DND-41 (cell line): Measurements from ENCODE around the gene TNNC1.

Experiments
- ATAC-seq: fragments of 200-7000 bp; cut with Tn5 transposase; 3 replicates; pipeline ENCODE4 v1.9.1; 2021; ENCODE audit warnings: low read depth; ENCODE audit not compliant: insufficient read depth
- DNase-seq: peaks from one replicate; pipeline ENCODE4 v3.0.0-alpha.2; 2020
- H2AFZ ChIP-seq: 2 replicates; pipeline ENCODE4 v1.6.0; 2012; ENCODE audit warnings: low read depth, low read length
- H3K27ac ChIP-seq: 2 replicates; pipeline ENCODE4 v1.5.1; 2012; ENCODE audit warnings: low read length, inconsistent platforms
- H3K27me3 ChIP-seq: fragments of 200-600 bp; sonication (generic); 2 replicates; pipeline ENCODE4 v1.6.0; 2012; ENCODE audit warnings: low read length, mild to moderate bottlenecking, inconsistent platforms; ENCODE audit not compliant: insufficient read depth, poor library complexity
- H3K36me3 ChIP-seq: 2 replicates; pipeline ENCODE4 v1.5.1; 2012; ENCODE audit warnings: low read length, inconsistent platforms; ENCODE audit not compliant: insufficient read depth
- H3K4me1 ChIP-seq: 2 replicates; pipeline ENCODE4 v1.5.1; 2012; ENCODE audit warnings: mild to moderate bottlenecking, low read length; ENCODE audit not compliant: insufficient read depth
- H3K4me2 ChIP-seq: 2 replicates; pipeline ENCODE4 v1.6.0; 2012; ENCODE audit warnings: mild to moderate bottlenecking, moderate library complexity, low read length, inconsistent platforms; ENCODE audit not compliant: insufficient read depth
- H3K4me3 ChIP-seq, 2 experiments: fragments of 200-600 bp in 1 of 2; shearing (Covaris generic) in 1 of 2; 2 replicates each; pipeline ENCODE4 v1.5.1; 2012 to 2016; ENCODE audit warnings: inconsistent platforms in 2 of 2, low read length in 2 of 2, mild to moderate bottlenecking in 2 of 2, low read depth in 1 of 2, moderate library complexity in 1 of 2
- H3K79me2 ChIP-seq: 2 replicates; pipeline ENCODE4 v1.6.0; 2012; ENCODE audit warnings: low read length, inconsistent platforms; ENCODE audit not compliant: insufficient read depth
- H3K9ac ChIP-seq: 2 replicates; pipeline ENCODE4 v1.6.0; 2012; ENCODE audit warnings: low read depth, mild to moderate bottlenecking, inconsistent platforms, low read length, moderate library complexity
- H3K9me3 ChIP-seq: 2 replicates; pipeline ENCODE4 v1.5.1; 2012; ENCODE audit warnings: low read length, moderate library complexity, mild to moderate bottlenecking, inconsistent platforms; ENCODE audit not compliant: insufficient read depth, severe bottlenecking
- H4K20me1 ChIP-seq: 2 replicates; pipeline ENCODE4 v1.6.0; 2012; ENCODE audit warnings: low read length; ENCODE audit not compliant: insufficient read depth
- EZH2 ChIP-seq: IDR thresholded peaks from 3 replicates; pipeline ENCODE4 v1.6.1; 2012; ENCODE audit warnings: borderline replicate concordance, low read depth, mild to moderate bottlenecking, moderate library complexity, low read length, inconsistent platforms; ENCODE audit not compliant: severe bottlenecking
- TF ChIP-seq, protein P1 (sequence below): IDR thresholded peaks from 2 replicates; pipeline ENCODE4 v1.5.1; 2012; ENCODE audit warnings: borderline replicate concordance, low read length, moderate library complexity, mild to moderate bottlenecking; ENCODE audit not compliant: poor library complexity, severe bottlenecking; ENCODE audit errors: extremely low read depth

The TNNC1 gene

DNA sequence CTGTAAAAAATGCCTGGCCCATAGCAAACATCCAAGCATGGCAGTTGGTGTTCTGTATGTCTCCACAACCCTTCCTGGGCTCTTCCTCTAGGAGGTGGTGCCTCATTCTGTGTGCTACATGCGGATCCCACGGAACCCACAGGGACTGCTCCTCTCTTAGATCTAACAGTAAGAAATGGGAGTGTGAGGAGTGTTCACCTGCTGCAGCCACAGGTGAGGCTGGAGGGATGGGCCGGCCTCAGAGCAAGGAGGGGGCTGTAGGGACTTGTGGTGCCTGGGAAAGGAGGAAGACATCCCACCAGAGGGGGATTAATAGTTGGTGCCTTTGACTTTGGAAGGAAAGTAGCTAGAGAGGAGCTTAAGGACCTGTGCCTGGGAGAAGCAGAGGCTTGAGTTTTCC is 31.2 kb downstream of the TNNC1 start:
- Histone ChIP-seq H3K9ac (no peak overlapping the region), H3K4me1 (no peaks in the 10 kb centered on the region), H3K9me3 (no peaks in the 10 kb centered on the region), H3K4me3 (no peak overlapping the region), H3K27me3 (no peaks in the 10 kb centered on the region), H3K4me2 (no peak overlapping the region), H4K20me1 (no peaks in the 10 kb centered on the region), H3K36me3 (peaks cover 10% of the 10 kb centered on the region; the same call in 1 of the 2 replicates), H3K79me2 (no peaks in the 10 kb centered on the region; the same call in 1 of the 2 replicates), H2AFZ (no peak overlapping the region), H3K27ac (no peak overlapping the region)
- ATAC-seq (no peak), DNase-seq (no peak)
- TF ChIP-seq, protein P1, sequence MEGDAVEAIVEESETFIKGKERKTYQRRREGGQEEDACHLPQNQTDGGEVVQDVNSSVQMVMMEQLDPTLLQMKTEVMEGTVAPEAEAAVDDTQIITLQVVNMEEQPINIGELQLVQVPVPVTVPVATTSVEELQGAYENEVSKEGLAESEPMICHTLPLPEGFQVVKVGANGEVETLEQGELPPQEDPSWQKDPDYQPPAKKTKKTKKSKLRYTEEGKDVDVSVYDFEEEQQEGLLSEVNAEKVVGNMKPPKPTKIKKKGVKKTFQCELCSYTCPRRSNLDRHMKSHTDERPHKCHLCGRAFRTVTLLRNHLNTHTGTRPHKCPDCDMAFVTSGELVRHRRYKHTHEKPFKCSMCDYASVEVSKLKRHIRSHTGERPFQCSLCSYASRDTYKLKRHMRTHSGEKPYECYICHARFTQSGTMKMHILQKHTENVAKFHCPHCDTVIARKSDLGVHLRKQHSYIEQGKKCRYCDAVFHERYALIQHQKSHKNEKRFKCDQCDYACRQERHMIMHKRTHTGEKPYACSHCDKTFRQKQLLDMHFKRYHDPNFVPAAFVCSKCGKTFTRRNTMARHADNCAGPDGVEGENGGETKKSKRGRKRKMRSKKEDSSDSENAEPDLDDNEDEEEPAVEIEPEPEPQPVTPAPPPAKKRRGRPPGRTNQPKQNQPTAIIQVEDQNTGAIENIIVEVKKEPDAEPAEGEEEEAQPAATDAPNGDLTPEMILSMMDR, result no peak
- TF ChIP-seq EZH2, result no peak

DNA sequence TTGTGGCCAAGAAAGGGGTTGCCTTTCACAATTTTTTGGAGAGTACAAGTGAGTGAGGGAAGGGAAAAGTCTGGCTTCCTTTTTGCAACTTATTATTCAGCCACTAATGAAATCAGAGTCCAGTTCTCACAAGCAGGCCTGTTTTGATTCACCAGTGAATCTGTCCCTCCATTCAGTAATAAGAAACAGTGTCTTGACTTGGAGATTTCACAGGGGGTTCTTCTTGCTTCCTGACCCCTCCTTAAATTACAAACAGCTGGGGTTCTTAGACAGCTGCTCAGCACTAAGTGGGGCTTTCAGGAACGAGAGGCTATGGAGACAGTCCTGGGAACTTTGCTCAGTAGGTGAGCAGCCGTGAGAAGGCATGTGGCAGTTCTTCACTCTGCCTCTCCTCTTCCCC is 33.5 kb downstream of the TNNC1 start:
- no peak overlapping the region for H3K9ac ChIP-seq
- peaks cover 12% of the 10 kb centered on the region; the same call in 1 of the 2 replicates for H3K36me3 ChIP-seq
- no peak overlapping the region for H3K4me3 ChIP-seq
- DNase-seq (no peak), ATAC-seq (no peak)
- no peaks in the 10 kb centered on the region for H4K20me1 ChIP-seq
- H3K27ac ChIP-seq, result no peak overlapping the region
- no peaks in the 10 kb centered on the region for H3K4me1 ChIP-seq
- no peak overlapping the region for H3K4me2 ChIP-seq
- TF ChIP-seq, protein P1, result no peak
- no peak for TF ChIP-seq EZH2
- H3K27me3 ChIP-seq, result no peaks in the 10 kb centered on the region
- H3K9me3 ChIP-seq, result no peaks in the 10 kb centered on the region
- H3K79me2 ChIP-seq, result peaks cover 3% of the 10 kb centered on the region; the same call in 1 of the 2 replicates
- H2AFZ ChIP-seq, result no peak overlapping the region

DNA sequence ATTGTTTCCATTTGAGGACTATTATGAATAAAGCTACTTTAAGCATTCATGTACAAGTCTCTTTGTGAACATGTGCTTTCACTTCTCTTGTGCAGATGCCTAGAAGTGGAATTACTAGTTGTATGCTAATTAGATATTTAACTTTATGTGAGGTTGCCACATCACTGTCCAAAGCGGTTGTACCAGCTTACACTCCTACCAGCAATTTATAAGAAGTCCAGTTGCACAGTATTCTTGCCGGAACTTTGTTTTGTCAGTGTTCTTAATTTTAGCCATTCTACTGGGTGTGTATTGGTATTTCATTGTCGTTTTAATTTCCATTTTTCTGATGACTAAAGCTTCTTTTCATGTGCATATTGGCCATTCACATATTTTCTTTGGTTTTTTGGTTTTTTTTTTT is 38.0 kb downstream of the TNNC1 start:
- DNase-seq (no peak), ATAC-seq (no peak)
- Histone ChIP-seq H3K27me3 (no peaks in the 10 kb centered on the region), H4K20me1 (peaks cover 16% of the 10 kb centered on the region; the same call in 1 of the 2 replicates), H3K9me3 (no peaks in the 10 kb centered on the region), H3K4me3 (no peak overlapping the region), H3K9ac (no peak overlapping the region), H2AFZ (no peak overlapping the region), H3K36me3 (peaks cover 27% of the 10 kb centered on the region), H3K4me2 (no peak overlapping the region), H3K79me2 (peaks cover 36% of the 10 kb centered on the region), H3K27ac (no peak overlapping the region), H3K4me1 (peaks cover 34% of the 10 kb centered on the region)
- TF ChIP-seq EZH2, result no peak
- TF ChIP-seq, protein P1, result no peak
